SKM-1 treated with dmso at 0.1 percent for 144 hours (cell line): ENCODE measurements around the gene RSPH1.

Source experiments
- DNase-seq: peaks from one replicate; lab custom pipeline; 2025; ENCODE audit not compliant: unreplicated experiment; lab: John Stamatoyannopoulos, UW

Gene RSPH1

GRCh38 chr21:42433946-42434551 is 62.0 kb downstream of the RSPH1 start:
- no peak for DNase-seq

- DNase-seq = no peak
Measured at GRCh38 chr21:42432695-42433094, 63.3 kb downstream of the RSPH1 start.

- DNase-seq = no peak
Measured at GRCh38 chr21:42431196-42431595, 64.8 kb downstream of the RSPH1 start.

- DNase-seq = no peak
Measured at GRCh38 chr21:42430521-42430920, 65.5 kb downstream of the RSPH1 start.

- DNase-seq = no peak
Measured at GRCh38 chr21:42429856-42430255, 66.2 kb downstream of the RSPH1 start.

GRCh38 chr21:42429021-42429420 is 67.0 kb downstream of the RSPH1 start:
- DNase-seq = no peak

GRCh38 chr21:42427809-42428419 is 68.1 kb downstream of the RSPH1 start:
- no peak for DNase-seq

GRCh38 chr21:42426876-42427480 is 69.0 kb downstream of the RSPH1 start:
- DNase-seq = no peak

- no peak for DNase-seq
Measured at GRCh38 chr21:42426424-42426823, 69.6 kb downstream of the RSPH1 start.

GRCh38 chr21:42425591-42425990 is 70.4 kb downstream of the RSPH1 start:
- DNase-seq = no peak

GRCh38 chr21:42424914-42425541 is 71.0 kb downstream of the RSPH1 start:
- DNase-seq = no peak

GRCh38 chr21:42423685-42424084 is 72.3 kb downstream of the RSPH1 start:
- no peak for DNase-seq

GRCh38 chr21:42423197-42423675 is 72.8 kb downstream of the RSPH1 start:
- no peak for DNase-seq
